ENCODE measurements around the gene FARSB.

Gene FARSB

GRCh38 chr2:222561817-222562645 lies 93.9 kb downstream of the FARSB start:
- no peak for DNase-seq (ENCODE audit: extremely low read depth in 1 of 2, low read depth in 1 of 2)

GRCh38 chr2:222561151-222561550 lies 94.7 kb downstream of the FARSB start:
- DNase-seq (ENCODE audit: extremely low read depth in 1 of 2, low read depth in 1 of 2), result no peak

- no peak for DNase-seq (ENCODE audit: extremely low read depth in 1 of 2, low read depth in 1 of 2)
Observed at GRCh38 chr2:222554517-222554916, 101.4 kb downstream of the FARSB start.

- DNase-seq (ENCODE audit: extremely low read depth in 1 of 2, low read depth in 1 of 2), result no peak
Observed at GRCh38 chr2:222548992-222549391, 106.9 kb downstream of the FARSB start.

- DNase-seq (ENCODE audit: extremely low read depth in 1 of 2, low read depth in 1 of 2), result no peak
Observed at GRCh38 chr2:222547083-222547482, 108.8 kb downstream of the FARSB start.

- DNase-seq (ENCODE audit: extremely low read depth in 1 of 2, low read depth in 1 of 2), result no peak
Observed at GRCh38 chr2:222545823-222546795, 109.8 kb downstream of the FARSB start.

GRCh38 chr2:222544661-222545060 lies 111.2 kb downstream of the FARSB start:
- DNase-seq (ENCODE audit: extremely low read depth in 1 of 2, low read depth in 1 of 2), result no peak

- no peak for DNase-seq (ENCODE audit: extremely low read depth in 1 of 2, low read depth in 1 of 2)
Observed at GRCh38 chr2:222538535-222538934, 117.4 kb downstream of the FARSB start.

- no peak for DNase-seq (ENCODE audit: extremely low read depth in 1 of 2, low read depth in 1 of 2)
Observed at GRCh38 chr2:222535477-222535876, 120.4 kb downstream of the FARSB start.

- DNase-seq (ENCODE audit: extremely low read depth in 1 of 2, low read depth in 1 of 2), result no peak
Observed at GRCh38 chr2:222532315-222532714, 123.6 kb downstream of the FARSB start.

- DNase-seq (ENCODE audit: extremely low read depth in 1 of 2, low read depth in 1 of 2), result no peak
Observed at GRCh38 chr2:222526480-222527277, 129.2 kb downstream of the FARSB start.

- no peak for DNase-seq (ENCODE audit: extremely low read depth in 1 of 2, low read depth in 1 of 2)
Observed at GRCh38 chr2:222525811-222526210, 130.1 kb downstream of the FARSB start.

GRCh38 chr2:222523783-222524544 lies 131.9 kb downstream of the FARSB start:
- DNase-seq (ENCODE audit: extremely low read depth in 1 of 2, low read depth in 1 of 2), result no peak

- no peak for DNase-seq (ENCODE audit: extremely low read depth in 1 of 2, low read depth in 1 of 2)
Observed at GRCh38 chr2:222522082-222522481, 133.8 kb downstream of the FARSB start.

GRCh38 chr2:222521099-222521498 lies 134.8 kb downstream of the FARSB start:
- no peak for DNase-seq (ENCODE audit: extremely low read depth in 1 of 2, low read depth in 1 of 2)
